Peyer's patch (tissue), 4 donors: ENCODE data around the gene NLRP5.
"Not testable (repeated sequence)": the region's sequence is repeated elsewhere in the genome, so short reads cannot be mapped to it uniquely, and the experiment has no call there.

Experiments used
- CTCF ChIP-seq, 6 experiments: fragments of 450-650 bp in 4 of 6; fragments of 200-600 bp in 2 of 6; sonication (generic) in 1 of 6; IDR thresholded peaks; one replicate each; pipeline ENCODE4 v1.5.1; 2017 to 2019; ENCODE audit warnings: antibody characterized with exemption in 6 of 6, mild to moderate bottlenecking in 3 of 6, moderate library complexity in 1 of 6
- POLR2A ChIP-seq, 2 donors: fragments of 450-650 bp; IDR thresholded peaks; one replicate each; pipeline ENCODE4 v1.5.1; 2017; ENCODE audit warnings: antibody characterized with exemption in 2 of 2, mild to moderate bottlenecking in 2 of 2, moderate library complexity in 2 of 2

GRCh38 chr19:56019325-56019724 is 32.8 kb downstream of the NLRP5 start:
- TF ChIP-seq CTCF, POLR2A (IDR thresholded peaks at IDR 0.05): not testable (repeated sequence)
